HEK293T (cell line): ENCODE data around the gene ATP9B.

Experiments
- CTCF ChIA-PET: fragments of 350-600 bp; formaldehyde crosslinking; extraction: SDS; loops from one replicate; lab custom pipeline; 2021; ENCODE audit warnings: antibody characterized with exemption, inconsistent platforms; lab: Yijun Ruan, JAX
- POLR2A ChIA-PET: fragments of 350-600 bp; formaldehyde crosslinking; extraction: SDS; loops from one replicate; lab custom pipeline; 2020; ENCODE audit warnings: antibody characterized with exemption, inconsistent platforms; lab: Yijun Ruan, JAX
- DNase-seq: peaks from one replicate; pipeline ENCODE4 v3.0.0; 2012; ENCODE audit warnings: mixed read lengths; ENCODE audit errors: extremely low spot score
- ARNT ChIP-seq: fragments of 450-650 bp; IDR thresholded peaks from 2 replicates; pipeline ENCODE4 v1.6.1; 2017; ENCODE audit warnings: mild to moderate bottlenecking
- BHLHE40 ChIP-seq: fragments of 450-650 bp; IDR thresholded peaks from 2 replicates; pipeline ENCODE4 v1.6.1; 2016; ENCODE audit warnings: mild to moderate bottlenecking, moderate library complexity, borderline replicate concordance
- CTBP1 ChIP-seq: fragments of 450-650 bp; IDR thresholded peaks from 2 replicates; pipeline ENCODE4 v1.6.1; 2016; ENCODE audit warnings: borderline replicate concordance
- ELF4 ChIP-seq: fragments of 450-650 bp; IDR thresholded peaks from 2 replicates; pipeline ENCODE4 v1.6.1; 2017; ENCODE audit warnings: antibody characterized with exemption
- FOXA1 ChIP-seq: fragments of 450-650 bp; IDR thresholded peaks from 2 replicates; pipeline ENCODE4 v1.6.1; 2016; ENCODE audit warnings: mild to moderate bottlenecking
- FOXK2 ChIP-seq: fragments of 450-650 bp; IDR thresholded peaks from 2 replicates; pipeline ENCODE4 v1.6.1; 2016; ENCODE audit warnings: mild to moderate bottlenecking
- FOXM1 ChIP-seq: fragments of 450-650 bp; IDR thresholded peaks from 2 replicates; pipeline ENCODE4 v1.6.1; 2017; ENCODE audit warnings: mild to moderate bottlenecking, borderline replicate concordance
- HDGF ChIP-seq: fragments of 450-650 bp; IDR thresholded peaks from 2 replicates; pipeline ENCODE4 v1.6.1; 2017; ENCODE audit warnings: antibody characterized with exemption, borderline replicate concordance
- L3MBTL2 ChIP-seq: fragments of 450-650 bp; conservative IDR thresholded peaks from 2 replicates; pipeline ENCODE4 v1.6.1; 2016; ENCODE audit warnings: mild to moderate bottlenecking
- LEF1 ChIP-seq: fragments of 450-650 bp; IDR thresholded peaks from 2 replicates; pipeline ENCODE4 v1.6.1; 2017; ENCODE audit warnings: mild to moderate bottlenecking, borderline replicate concordance
- NFRKB ChIP-seq: fragments of 450-650 bp; IDR thresholded peaks from 2 replicates; pipeline ENCODE4 v1.6.1; 2016; ENCODE audit warnings: mild to moderate bottlenecking, moderate library complexity
- SP1 ChIP-seq: fragments of 450-650 bp; IDR thresholded peaks from 2 replicates; pipeline ENCODE4 v1.6.1; 2017
- SUZ12 ChIP-seq: fragments of 450-650 bp; IDR thresholded peaks from 2 replicates; pipeline ENCODE4 v1.6.1; 2016; ENCODE audit warnings: mild to moderate bottlenecking
- TARDBP ChIP-seq: fragments of 450-650 bp; IDR thresholded peaks from 2 replicates; pipeline ENCODE4 v1.6.1; 2016
- ZNF384 ChIP-seq: fragments of 450-650 bp; IDR thresholded peaks from 2 replicates; pipeline ENCODE4 v1.6.1; 2016
- TF ChIP-seq, protein P1 (sequence below): fragments of 450-650 bp; IDR thresholded peaks from 2 replicates; pipeline ENCODE4 v1.6.1; 2016

Gene ATP9B

DNA sequence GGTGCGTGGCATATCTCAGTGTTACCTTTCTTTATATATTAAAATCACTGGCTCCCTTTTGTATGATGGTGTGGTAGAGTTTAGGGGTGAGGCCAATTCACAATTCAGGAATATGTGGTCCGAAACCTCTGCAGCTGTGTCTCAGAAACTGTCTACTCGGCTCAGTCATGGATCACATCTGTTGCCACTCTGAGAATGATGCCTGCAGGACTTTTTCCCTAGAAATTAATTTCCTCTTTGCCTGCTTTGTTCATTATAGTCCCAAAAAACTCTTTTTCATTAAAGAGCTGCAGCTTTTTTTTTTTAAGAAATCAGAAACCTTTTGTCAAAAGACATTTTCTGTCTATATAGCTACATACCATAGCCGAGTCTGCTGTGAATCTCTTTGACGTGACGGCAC is 221.7 kb downstream of the ATP9B start:
- TF ChIP-seq BHLHE40 (no peak), LEF1 (no peak), ELF4 (no peak), ZNF384 (no peak), ARNT (no peak), SUZ12 (no peak), NFRKB (no peak), FOXA1 (no peak), CTBP1 (no peak), HDGF (no peak), L3MBTL2 (no peak), TARDBP (no peak)
- TF ChIP-seq, protein P1, sequence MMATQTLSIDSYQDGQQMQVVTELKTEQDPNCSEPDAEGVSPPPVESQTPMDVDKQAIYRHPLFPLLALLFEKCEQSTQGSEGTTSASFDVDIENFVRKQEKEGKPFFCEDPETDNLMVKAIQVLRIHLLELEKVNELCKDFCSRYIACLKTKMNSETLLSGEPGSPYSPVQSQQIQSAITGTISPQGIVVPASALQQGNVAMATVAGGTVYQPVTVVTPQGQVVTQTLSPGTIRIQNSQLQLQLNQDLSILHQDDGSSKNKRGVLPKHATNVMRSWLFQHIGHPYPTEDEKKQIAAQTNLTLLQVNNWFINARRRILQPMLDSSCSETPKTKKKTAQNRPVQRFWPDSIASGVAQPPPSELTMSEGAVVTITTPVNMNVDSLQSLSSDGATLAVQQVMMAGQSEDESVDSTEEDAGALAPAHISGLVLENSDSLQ = no peak
- CTCF ChIA-PET = no interaction called here
- DNase-seq = no peak
- POLR2A ChIA-PET = no interaction called here

DNA sequence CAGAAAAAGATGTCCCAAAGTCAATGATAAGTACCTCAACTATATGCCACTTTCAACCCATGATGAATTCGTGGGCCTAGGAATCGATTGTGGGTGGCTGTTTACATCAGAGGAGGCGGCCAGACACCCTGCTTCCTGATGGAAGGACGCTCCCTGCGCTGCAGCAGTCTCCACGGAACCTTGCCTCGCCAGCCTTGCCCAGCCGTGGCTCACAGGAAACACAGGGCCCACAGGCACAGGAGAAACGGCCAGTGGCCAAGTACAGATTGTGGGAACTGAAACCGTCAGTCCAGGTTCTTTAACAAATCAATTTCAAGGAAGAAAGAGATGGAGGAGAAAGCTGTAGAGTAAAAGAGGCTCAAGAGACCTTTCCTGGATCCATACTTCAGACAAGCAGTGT is 225.0 kb downstream of the ATP9B start:
- CTCF ChIA-PET = no interaction called here
- TF ChIP-seq SUZ12 = no peak
- no peak for TF ChIP-seq ZNF384
- no peak for TF ChIP-seq ARNT
- TF ChIP-seq LEF1 = no peak
- POLR2A ChIA-PET = no interaction called here

DNA sequence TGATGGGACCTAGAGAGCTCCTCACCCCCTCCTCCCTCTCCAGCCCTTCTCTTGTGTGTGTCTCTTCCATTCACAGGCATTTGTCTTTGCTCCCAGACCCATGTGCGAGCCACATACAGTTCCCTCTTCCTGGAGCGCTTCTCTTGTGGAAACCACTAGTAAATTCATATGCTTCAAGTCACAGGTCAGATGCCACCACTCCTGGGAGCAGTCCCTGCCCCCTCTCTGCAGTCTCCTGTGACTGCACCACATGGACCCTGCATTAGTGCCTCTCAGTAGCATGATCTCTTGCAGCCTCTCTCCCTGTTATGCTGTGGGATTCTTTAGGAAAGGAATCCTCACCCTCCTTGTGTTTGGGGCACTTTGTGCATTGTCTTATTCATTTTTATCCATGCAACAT is 230.1 kb downstream of the ATP9B start:
- CTCF ChIA-PET = no interaction called here
- no peak for DNase-seq
- TF ChIP-seq, protein P1 = no peak
- no peak for TF ChIP-seq ZNF384
- TF ChIP-seq ELF4 = no peak
- no peak for TF ChIP-seq L3MBTL2
- no peak for TF ChIP-seq FOXA1
- TF ChIP-seq SUZ12 = no peak
- no peak for TF ChIP-seq HDGF
- TF ChIP-seq BHLHE40 = no peak
- TF ChIP-seq ARNT = no peak
- TF ChIP-seq NFRKB = no peak
- TF ChIP-seq SP1 = no peak
- no peak for TF ChIP-seq CTBP1
- TF ChIP-seq LEF1 = no peak
- no peak for TF ChIP-seq FOXM1
- TF ChIP-seq FOXK2 = no peak
- no peak for TF ChIP-seq TARDBP
- POLR2A ChIA-PET = no interaction called here

More for the DNA sequence above, 225.0 kb downstream of the ATP9B start:
- DNase-seq = no peak

DNA sequence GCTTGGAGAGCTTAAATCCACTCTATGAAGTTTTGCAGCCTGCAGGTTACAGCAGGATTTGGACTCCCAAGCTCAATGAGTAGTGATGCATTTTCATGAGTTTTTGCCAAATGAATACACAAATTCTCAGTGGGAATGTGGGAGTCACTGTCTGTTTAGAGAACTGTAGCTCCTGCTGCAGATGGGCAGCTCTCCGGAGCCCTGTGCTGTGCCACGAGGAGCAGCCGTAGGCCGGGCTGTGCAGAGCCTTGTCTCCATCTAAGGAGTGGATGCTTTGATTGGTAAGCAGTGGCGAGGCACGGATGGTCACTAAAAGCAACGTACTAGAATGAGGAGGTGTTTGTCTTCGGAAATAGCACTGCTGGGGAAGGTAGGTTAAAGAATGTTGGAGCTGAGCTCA is 230.5 kb downstream of the ATP9B start:
- ChIA-PET CTCF (no interaction called here), POLR2A (no interaction called here)

DNA sequence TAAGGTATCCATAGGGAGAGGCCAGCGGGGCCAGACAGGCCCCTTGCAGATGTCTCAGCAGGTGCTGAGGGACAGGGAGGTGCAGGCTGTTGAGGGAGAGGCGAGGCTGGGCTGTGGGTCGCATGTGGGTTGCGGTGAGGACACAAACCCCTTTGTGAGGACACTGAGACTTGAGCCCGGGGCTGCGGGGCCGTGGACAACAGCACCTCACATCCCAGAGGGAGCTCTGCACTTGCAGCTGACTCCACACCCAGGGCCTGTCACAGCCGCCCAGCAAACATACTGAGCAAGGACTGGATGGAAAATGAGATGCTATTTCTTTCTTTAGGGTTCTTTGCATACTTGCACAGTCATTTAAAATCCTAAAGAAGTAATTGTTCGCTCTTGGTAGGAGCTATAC is 231.2 kb downstream of the ATP9B start:
- POLR2A ChIA-PET = no interaction called here
- no peak for DNase-seq
- CTCF ChIA-PET = no interaction called here
- TF ChIP-seq FOXA1 = no peak
- TF ChIP-seq FOXK2 = no peak
- no peak for TF ChIP-seq ARNT
- TF ChIP-seq ZNF384 = no peak
- no peak for TF ChIP-seq SP1
- TF ChIP-seq, protein P1 = no peak
- TF ChIP-seq ELF4 = no peak
- TF ChIP-seq FOXM1 = no peak
- no peak for TF ChIP-seq SUZ12
- no peak for TF ChIP-seq BHLHE40
- TF ChIP-seq CTBP1 = no peak
- no peak for TF ChIP-seq LEF1
- TF ChIP-seq HDGF = no peak
- no peak for TF ChIP-seq TARDBP
- TF ChIP-seq NFRKB = no peak
- no peak for TF ChIP-seq L3MBTL2

More for the DNA sequence above, 230.5 kb downstream of the ATP9B start:
- TF ChIP-seq, protein P1 = no peak
- no peak for TF ChIP-seq ELF4
- TF ChIP-seq HDGF = no peak
- no peak for TF ChIP-seq FOXM1
- no peak for TF ChIP-seq ZNF384
- TF ChIP-seq SUZ12 = no peak
- TF ChIP-seq NFRKB = no peak
- no peak for TF ChIP-seq CTBP1
- no peak for TF ChIP-seq TARDBP
- no peak for TF ChIP-seq BHLHE40
- no peak for TF ChIP-seq FOXA1
- TF ChIP-seq FOXK2 = no peak
- no peak for TF ChIP-seq L3MBTL2
- TF ChIP-seq SP1 = no peak
- TF ChIP-seq ARNT = no peak
- no peak for TF ChIP-seq LEF1
- DNase-seq = no peak

DNA sequence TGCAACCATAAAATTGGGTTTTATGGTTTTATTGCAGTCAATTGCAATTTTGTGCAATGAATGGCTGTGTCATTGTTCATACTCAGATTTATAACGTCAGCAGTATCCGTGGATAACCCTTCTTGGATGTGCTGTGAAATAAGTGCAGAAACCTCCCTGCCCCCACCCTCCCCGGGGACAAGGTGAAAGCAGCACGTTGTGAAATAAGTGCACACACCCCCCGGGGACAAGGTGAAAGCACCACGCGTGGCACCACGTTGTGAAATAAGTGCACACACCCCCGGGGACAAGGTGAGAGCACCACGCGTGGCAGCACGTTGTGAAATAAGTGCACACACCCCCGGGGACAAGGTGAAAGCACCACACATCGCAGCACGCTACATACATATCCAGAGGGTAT is 232.9 kb downstream of the ATP9B start:
- no peak for TF ChIP-seq BHLHE40
- no peak for TF ChIP-seq L3MBTL2
- TF ChIP-seq FOXK2 = no peak
- TF ChIP-seq CTBP1 = no peak
- no peak for TF ChIP-seq LEF1
- TF ChIP-seq NFRKB = no peak
- no peak for TF ChIP-seq FOXM1
- no peak for TF ChIP-seq ARNT
- DNase-seq = no peak
- ChIA-PET CTCF (no interaction called here), POLR2A (no interaction called here)
